CD8-positive, alpha-beta memory T cell (primary cell): ENCODE data around the gene PHF3. TPM values are rescaled to one million over a fixed set of nuclear protein-coding genes. Genes with fewer than 3 reads are reported as not detected.
"Not testable (repeated sequence)": the region's sequence is repeated elsewhere in the genome, so short reads cannot be mapped to it uniquely, and the experiment has no call there.

ENCODE experiments used
- CTCF ChIA-PET: fragments of 350-600 bp; sonication (Branson Sonifier 250); formaldehyde crosslinking; loops from one replicate; lab custom pipeline; 2021; ENCODE audit warnings: antibody characterized with exemption; lab: Charles Lee
- POLR2A ChIA-PET: fragments of 350-600 bp; sonication (Branson Sonifier 250); formaldehyde crosslinking; loops from one replicate; lab custom pipeline; 2021; ENCODE audit warnings: antibody characterized with exemption; lab: Charles Lee
- DNase-seq, 5 donors: peaks; one replicate each; pipeline versions ENCODE4 v3.0.0 to v3.0.0-alpha.2; 2020 to 2022; ENCODE audit warnings: mixed read lengths in 1 of 5
- H3K27ac ChIP-seq: one replicate; pipeline ENCODE4 v1.7.0; 2013; ENCODE audit warnings: low read depth, mild to moderate bottlenecking, low read length, moderate library complexity
- H3K27me3 ChIP-seq: 2 replicates; pipeline ENCODE4 v1.7.0; 2013; ENCODE audit warnings: low read length, mild to moderate bottlenecking; ENCODE audit not compliant: insufficient read depth, poor library complexity, severe bottlenecking
- H3K36me3 ChIP-seq: 2 replicates; pipeline ENCODE4 v1.7.0; 2013; ENCODE audit warnings: mild to moderate bottlenecking, low read length, moderate library complexity; ENCODE audit not compliant: insufficient read depth
- H3K4me1 ChIP-seq: 2 replicates; pipeline ENCODE4 v1.7.0; 2013; ENCODE audit warnings: mild to moderate bottlenecking, low read length, moderate library complexity; ENCODE audit not compliant: insufficient read depth
- H3K4me3 ChIP-seq: 2 replicates; pipeline ENCODE4 v1.7.0; 2013; ENCODE audit warnings: mild to moderate bottlenecking, low read length
- H3K9me3 ChIP-seq: 2 replicates; pipeline ENCODE4 v1.7.0; 2013; ENCODE audit warnings: mild to moderate bottlenecking, low read length
- H3K27ac Mint-ChIP-seq, 8 donors: one replicate each; pipeline ENCODE4 v1.8.0; 2020 to 2021; ENCODE audit warnings: mixed read lengths in 8 of 8, mild to moderate bottlenecking in 6 of 8, inconsistent platforms in 3 of 8, moderate library complexity in 3 of 8
- H3K27me3 Mint-ChIP-seq, 2 donors: one replicate each; pipeline ENCODE4 v1.8.0; 2020 to 2021; ENCODE audit warnings: mixed read lengths in 2 of 2, mild to moderate bottlenecking in 1 of 2, moderate library complexity in 1 of 2
- H3K36me3 Mint-ChIP-seq, 3 donors: one replicate each; pipeline ENCODE4 v1.8.0; 2020 to 2021; ENCODE audit warnings: mixed read lengths in 3 of 3, inconsistent platforms in 1 of 3, mild to moderate bottlenecking in 1 of 3
- H3K4me1 Mint-ChIP-seq, 3 donors: one replicate each; pipeline ENCODE4 v1.8.0; 2020 to 2021; ENCODE audit warnings: mixed read lengths in 3 of 3, inconsistent platforms in 1 of 3, mild to moderate bottlenecking in 1 of 3
- H3K4me3 Mint-ChIP-seq, 7 donors: one replicate each; pipeline ENCODE4 v1.8.0; 2020 to 2021; ENCODE audit warnings: mixed read lengths in 7 of 7, mild to moderate bottlenecking in 6 of 7, moderate library complexity in 4 of 7, inconsistent platforms in 2 of 7
- H3K9me3 Mint-ChIP-seq, 5 donors: one replicate each; pipeline ENCODE4 v1.8.0; 2020 to 2022; ENCODE audit warnings: mixed read lengths in 5 of 5, mild to moderate bottlenecking in 3 of 5, moderate library complexity in 2 of 5, inconsistent platforms in 1 of 5
- polyA plus RNA-seq: library from polyadenylated mRNA; unstranded; fragments of 300-500 nt; fragmentation: Illumina TruSeq; gene quantifications from one replicate; pipeline ENCODE4 v1.2.3, GENCODE V29; 2021
- total RNA-seq, 2 experiments: library from RNA; stranded (reverse); gene quantifications; one replicate each; pipeline ENCODE4 v1.2.3, GENCODE V29; 2021

PHF3 gene
- total and polyA plus RNA-seq, 3 experiments from 2014 or later = 40.9 to 44.3 (median 44.1) TPM

GRCh38 chr6:63757275-63757674 is 121.7 kb downstream of the PHF3 start:
- H3K4me1 ChIP-seq, H3K4me1 Mint-ChIP-seq, CTCF ChIA-PET, H3K27me3 ChIP-seq, H3K27me3 Mint-ChIP-seq, H3K9me3 ChIP-seq, DNase-seq, H3K27ac ChIP-seq, H3K27ac Mint-ChIP-seq, POLR2A ChIA-PET, H3K4me3 ChIP-seq, H3K36me3 ChIP-seq, H3K4me3 Mint-ChIP-seq: not testable (repeated sequence)
- H3K36me3 Mint-ChIP-seq = peaks cover 3 to 40% (median 9%) of the 10 kb centered on the region in 3 donors
- peaks cover 10 to 31% (median 21%) of the 10 kb centered on the region in 5 donors for H3K9me3 Mint-ChIP-seq

- Mint-ChIP-seq H3K27me3 (peaks cover under 1 to 6% of the 10 kb centered on the region in 2 donors), H3K36me3 (peaks cover 2 to 40% (median 9%) of the 10 kb centered on the region in 3 donors), H3K9me3 (peaks cover 10 to 31% (median 21%) of the 10 kb centered on the region in 5 donors), H3K27ac (no peak overlapping the region), H3K4me1 (no peaks in the 10 kb centered on the region), H3K4me3 (no peak overlapping the region)
- ChIA-PET CTCF (interaction anchor here (1.5 kb wide), 1 partner anchor 159 kb away, joined by 6 read pairs; no protein-coding TSS in a partner anchor), POLR2A (no interaction called here)
- Histone ChIP-seq H3K27me3 (no peaks in the 10 kb centered on the region), H3K27ac (no peak overlapping the region), H3K36me3 (no peaks in the 10 kb centered on the region), H3K4me3 (no peak overlapping the region), H3K4me1 (no peaks in the 10 kb centered on the region), H3K9me3 (no peaks in the 10 kb centered on the region)
- DNase-seq = no peak
Measured at GRCh38 chr6:63757826-63758225, 122.2 kb downstream of the PHF3 start.

- Mint-ChIP-seq H3K4me1 (no peaks in the 10 kb centered on the region), H3K9me3 (peaks cover 10 to 28% (median 21%) of the 10 kb centered on the region in 5 donors), H3K27ac (no peak overlapping the region), H3K27me3 (peaks cover 3 to 6% of the 10 kb centered on the region in 2 donors), H3K4me3 (no peak overlapping the region), H3K36me3 (peaks cover 1 to 32% (median 9%) of the 10 kb centered on the region in 3 donors)
- Histone ChIP-seq H3K36me3 (no peaks in the 10 kb centered on the region), H3K27me3 (no peaks in the 10 kb centered on the region), H3K9me3 (no peaks in the 10 kb centered on the region), H3K27ac (no peak overlapping the region), H3K4me3 (no peak overlapping the region), H3K4me1 (no peaks in the 10 kb centered on the region)
- POLR2A ChIA-PET = no interaction called here
- no peak for DNase-seq
- CTCF ChIA-PET = interaction anchor here (6.0 kb wide), 1 partner anchor 161 kb away, joined by 117 read pairs; no protein-coding TSS in a partner anchor
Measured at GRCh38 chr6:63759605-63760105, 124.1 kb downstream of the PHF3 start.

DNA sequence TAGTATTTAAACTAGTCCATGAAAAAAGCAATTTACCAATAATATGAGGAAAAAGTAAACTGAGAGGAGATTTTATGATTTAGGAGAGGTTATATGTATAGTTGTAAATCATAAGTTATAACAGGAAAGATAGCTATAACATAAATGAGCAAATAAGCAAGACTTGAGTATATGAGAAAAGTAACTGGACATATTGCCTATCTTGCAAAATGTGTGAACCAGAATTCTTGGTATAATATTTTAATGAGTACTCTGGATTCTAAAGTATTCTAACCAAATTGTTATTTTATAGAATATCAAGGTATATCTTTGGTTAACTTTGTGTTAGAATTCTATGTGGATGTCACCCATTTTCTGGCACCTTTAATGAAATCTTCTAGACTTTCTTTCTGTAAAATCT is 124.6 kb downstream of the PHF3 start:
- Mint-ChIP-seq H3K27me3 (peaks cover 3 to 6% of the 10 kb centered on the region in 2 donors), H3K36me3 (peaks cover 1 to 26% (median 9%) of the 10 kb centered on the region in 3 donors), H3K4me1 (no peaks in the 10 kb centered on the region), H3K27ac (no peak overlapping the region), H3K9me3 (peaks cover 10 to 25% (median 21%) of the 10 kb centered on the region in 5 donors), H3K4me3 (no peak overlapping the region)
- Histone ChIP-seq H3K4me1 (no peaks in the 10 kb centered on the region), H3K9me3 (no peaks in the 10 kb centered on the region), H3K27me3 (no peaks in the 10 kb centered on the region), H3K36me3 (no peaks in the 10 kb centered on the region), H3K4me3 (no peak overlapping the region), H3K27ac (no peak overlapping the region)
- DNase-seq = no peak
- ChIA-PET POLR2A (no interaction called here), CTCF (interaction anchor here (6.0 kb wide), 1 partner anchor 161 kb away, joined by 117 read pairs; no protein-coding TSS in a partner anchor)

DNA sequence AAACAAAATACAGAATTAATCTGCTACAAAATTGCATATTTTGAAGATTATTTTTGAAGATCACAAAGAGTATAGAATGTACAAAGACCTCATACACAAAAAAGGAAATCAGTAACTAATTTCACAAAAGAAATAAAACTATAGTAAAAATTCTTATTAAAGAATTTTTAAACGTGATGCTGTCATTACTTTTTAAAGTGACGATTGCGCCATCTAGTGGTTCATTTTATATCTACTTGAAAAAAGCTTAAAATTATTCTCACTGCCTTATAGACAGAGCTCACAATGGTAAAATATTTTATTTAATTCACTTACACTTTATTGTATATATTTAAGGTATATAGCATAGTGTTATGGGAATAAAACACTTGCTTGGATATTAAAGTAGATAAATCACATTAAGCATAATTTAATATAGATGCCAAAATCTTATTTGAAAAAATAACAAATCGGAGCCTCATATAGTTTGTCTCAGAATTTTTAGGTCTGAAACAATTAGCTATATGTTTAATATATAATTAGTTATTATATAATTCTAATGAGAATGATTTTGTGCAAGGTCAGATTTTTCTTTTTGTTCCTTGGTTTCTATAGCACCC is 128.8 kb downstream of the PHF3 start:
- ChIA-PET CTCF (interaction anchor here (0.7 to 6.0 kb wide), 6 partner anchors 12 to 191 kb away, joined by 3 to 117 read pairs (median 4); partner anchors contain the start of gene PHF3), POLR2A (interaction anchor here (1.0 kb wide), 1 partner anchor 166 kb away, joined by 3 read pairs; no protein-coding TSS in a partner anchor)
- no peaks in the 10 kb centered on the region for H3K36me3 ChIP-seq
- H3K27me3 ChIP-seq = no peaks in the 10 kb centered on the region
- Mint-ChIP-seq H3K27me3 (peaks cover 9 to 16% of the 10 kb centered on the region in 2 donors), H3K36me3 (peaks cover 0 to 4% (median 0%) of the 10 kb centered on the region in 3 donors), H3K4me3 (no peak overlapping the region), H3K4me1 (no peaks in the 10 kb centered on the region), H3K27ac (no peak overlapping the region), H3K9me3 (peaks cover 0 to 16% (median 2%) of the 10 kb centered on the region in 5 donors)
- H3K4me1 ChIP-seq = no peaks in the 10 kb centered on the region
- DNase-seq = peak in 2 of 5 donors; percentile 27 to 41
- H3K9me3 ChIP-seq = no peaks in the 10 kb centered on the region
- no peak overlapping the region for H3K4me3 ChIP-seq
- no peak overlapping the region for H3K27ac ChIP-seq

Other genes starting within 250 kb of the PHF3 start
- gene PTP4A1, start 63.3 kb upstream of the PHF3 start, total RNA-seq = 100 to 1,000 TPM in 1 of 2 experiments, 10 to 100 TPM in 1; 92.3 to 107 TPM
- gene PTP4A1, start 63.3 kb upstream of the PHF3 start, polyA plus RNA-seq = 54.3 TPM